Embryonic facial prominence (tissue), 1 donor: ENCODE results near the gene SEMA7A.

Experiments used
- DNase-seq: peaks from one replicate; pipeline ENCODE4 v3.0.0-alpha.2; 2016; ENCODE audit errors: extremely low spot score

SEMA7A gene

GRCh38 chr15:74415966-74416916 is 17.5 kb downstream of the SEMA7A start:
- no peak for DNase-seq

GRCh38 chr15:74414603-74415338 is 19.0 kb downstream of the SEMA7A start:
- no peak for DNase-seq

- no peak for DNase-seq
Observed at GRCh38 chr15:74414081-74414580, 19.6 kb downstream of the SEMA7A start.

GRCh38 chr15:74413350-74414080 is 20.2 kb downstream of the SEMA7A start:
- no peak for DNase-seq

GRCh38 chr15:74412159-74412558 is 21.6 kb downstream of the SEMA7A start:
- DNase-seq = no peak

GRCh38 chr15:74411686-74412085 is 22.1 kb downstream of the SEMA7A start:
- DNase-seq = no peak

GRCh38 chr15:74410502-74410901 is 23.3 kb downstream of the SEMA7A start:
- no peak for DNase-seq

- DNase-seq = no peak
Observed at GRCh38 chr15:74409225-74409624, 24.5 kb downstream of the SEMA7A start.

- DNase-seq = no peak
Observed at GRCh38 chr15:74408815-74409214, 24.9 kb downstream of the SEMA7A start.

- DNase-seq = no peak
Observed at GRCh38 chr15:74408385-74408784, 25.4 kb downstream of the SEMA7A start.

- DNase-seq = no peak
Observed at GRCh38 chr15:74406992-74407705, 26.6 kb downstream of the SEMA7A start.

- no peak for DNase-seq
Observed at GRCh38 chr15:74406517-74406916, 27.2 kb downstream of the SEMA7A start.

GRCh38 chr15:74405823-74406222 is 27.9 kb downstream of the SEMA7A start:
- no peak for DNase-seq

GRCh38 chr15:74403991-74404563 is 29.7 kb downstream of the SEMA7A start:
- no peak for DNase-seq

- DNase-seq = no peak
Observed at GRCh38 chr15:74403588-74403919, 30.2 kb downstream of the SEMA7A start.

- no peak for DNase-seq
Observed at GRCh38 chr15:74402873-74403587, 30.7 kb downstream of the SEMA7A start.

GRCh38 chr15:74402337-74402841 is 31.4 kb downstream of the SEMA7A start:
- no peak for DNase-seq

- no peak for DNase-seq
Observed at GRCh38 chr15:74400915-74401757, 32.6 kb downstream of the SEMA7A start.

GRCh38 chr15:74400313-74400860 is 33.4 kb downstream of the SEMA7A start:
- no peak for DNase-seq
